Uterus (tissue), 2 donors: ENCODE results near the gene ADGRD1.

Experiments used
- POLR2A ChIP-seq, 2 donors: fragments of 450-650 bp; IDR thresholded peaks; one replicate each; pipeline ENCODE4 v1.6.1; 2016; ENCODE audit warnings: antibody characterized with exemption in 2 of 2, mild to moderate bottlenecking in 1 of 2, moderate library complexity in 1 of 2
- TF ChIP-seq, protein P1 (sequence below), 4 experiments: fragments of 200-600 bp in 2 of 4; fragments of 450-650 bp in 2 of 4; sonication (generic) in 2 of 4; IDR thresholded peaks; one replicate each; pipeline ENCODE4 v1.5.1; 2016 to 2019; ENCODE audit warnings: antibody characterized with exemption in 4 of 4, mild to moderate bottlenecking in 2 of 4, moderate library complexity in 1 of 4

- TF ChIP-seq, protein P1, sequence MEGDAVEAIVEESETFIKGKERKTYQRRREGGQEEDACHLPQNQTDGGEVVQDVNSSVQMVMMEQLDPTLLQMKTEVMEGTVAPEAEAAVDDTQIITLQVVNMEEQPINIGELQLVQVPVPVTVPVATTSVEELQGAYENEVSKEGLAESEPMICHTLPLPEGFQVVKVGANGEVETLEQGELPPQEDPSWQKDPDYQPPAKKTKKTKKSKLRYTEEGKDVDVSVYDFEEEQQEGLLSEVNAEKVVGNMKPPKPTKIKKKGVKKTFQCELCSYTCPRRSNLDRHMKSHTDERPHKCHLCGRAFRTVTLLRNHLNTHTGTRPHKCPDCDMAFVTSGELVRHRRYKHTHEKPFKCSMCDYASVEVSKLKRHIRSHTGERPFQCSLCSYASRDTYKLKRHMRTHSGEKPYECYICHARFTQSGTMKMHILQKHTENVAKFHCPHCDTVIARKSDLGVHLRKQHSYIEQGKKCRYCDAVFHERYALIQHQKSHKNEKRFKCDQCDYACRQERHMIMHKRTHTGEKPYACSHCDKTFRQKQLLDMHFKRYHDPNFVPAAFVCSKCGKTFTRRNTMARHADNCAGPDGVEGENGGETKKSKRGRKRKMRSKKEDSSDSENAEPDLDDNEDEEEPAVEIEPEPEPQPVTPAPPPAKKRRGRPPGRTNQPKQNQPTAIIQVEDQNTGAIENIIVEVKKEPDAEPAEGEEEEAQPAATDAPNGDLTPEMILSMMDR (IDR thresholded peaks at IDR 0.05) = no peak
- TF ChIP-seq POLR2A (IDR thresholded peaks at IDR 0.05) = no peak
Measured at GRCh38 chr12:130951636-130952035, 2.1 kb upstream of the ADGRD1 start.
